H9 (cell line): ENCODE data around the gene ARNT2. TPM values are rescaled to one million over a fixed set of nuclear protein-coding genes. Genes with fewer than 3 reads are reported as not detected.

Source experiments
- DNase-seq: peaks from one replicate; pipeline ENCODE4 v3.0.0-alpha.2; 2017
- H2AFZ ChIP-seq: one replicate; pipeline ENCODE4 v1.6.1; 2013; ENCODE audit warnings: mild to moderate bottlenecking, low read length, control low read depth, moderate library complexity
- H2AK5ac ChIP-seq: 2 replicates; pipeline ENCODE4 v1.6.1; 2013; ENCODE audit warnings: low read length, control low read depth, mixed read lengths; ENCODE audit not compliant: insufficient read length
- H2BK120ac ChIP-seq: one replicate; pipeline ENCODE4 v1.6.1; 2013; ENCODE audit warnings: low read depth, mild to moderate bottlenecking, low read length, control low read depth, inconsistent platforms; ENCODE audit not compliant: poor library complexity, severe bottlenecking
- H2BK12ac ChIP-seq: 2 replicates; pipeline ENCODE4 v1.6.1; 2013; ENCODE audit warnings: low read length, control low read depth, mixed read lengths, low read depth; ENCODE audit not compliant: insufficient read length
- H2BK15ac ChIP-seq: 2 replicates; pipeline ENCODE4 v1.6.1; 2013; ENCODE audit warnings: low read depth, low read length, control low read depth
- H2BK20ac ChIP-seq: one replicate; pipeline ENCODE4 v1.6.1; 2013; ENCODE audit warnings: low read depth, mild to moderate bottlenecking, low read length, control low read depth, inconsistent platforms; ENCODE audit not compliant: poor library complexity, severe bottlenecking
- H2BK5ac ChIP-seq: 2 replicates; pipeline ENCODE4 v1.6.1; 2013; ENCODE audit warnings: low read length, control low read depth, mixed read lengths; ENCODE audit not compliant: insufficient read length
- H3K14ac ChIP-seq: 2 replicates; pipeline ENCODE4 v1.6.1; 2013; ENCODE audit warnings: low read length, control low read depth; ENCODE audit not compliant: insufficient read depth
- H3K18ac ChIP-seq: 2 replicates; pipeline ENCODE4 v1.6.1; 2013; ENCODE audit warnings: low read depth, mild to moderate bottlenecking, mixed read lengths, low read length, control low read depth; ENCODE audit not compliant: insufficient read length
- H3K23ac ChIP-seq: 2 replicates; pipeline ENCODE4 v1.6.1; 2013; ENCODE audit warnings: low read length, control low read depth, mixed read lengths, low read depth; ENCODE audit not compliant: insufficient read length
- H3K23me2 ChIP-seq: 2 replicates; pipeline ENCODE4 v1.6.1; 2013; ENCODE audit warnings: low read depth, mild to moderate bottlenecking, mixed read lengths, low read length, control low read depth; ENCODE audit not compliant: insufficient read length, poor library complexity, severe bottlenecking
- H3K27ac ChIP-seq: 2 replicates; pipeline ENCODE4 v1.5.1; 2013; ENCODE audit warnings: low read length, control low read depth, mixed read lengths, low read depth; ENCODE audit not compliant: insufficient read length
- H3K27me3 ChIP-seq: 2 replicates; pipeline ENCODE4 v1.6.1; 2013; ENCODE audit warnings: low read length, control low read depth, inconsistent platforms; ENCODE audit not compliant: insufficient read depth
- H3K4ac ChIP-seq: 2 replicates; pipeline ENCODE4 v1.6.1; 2013; ENCODE audit warnings: low read depth, mild to moderate bottlenecking, control low read depth, inconsistent platforms, low read length, moderate library complexity
- H3K4me1 ChIP-seq: 2 replicates; pipeline ENCODE4 v1.6.1; 2013; ENCODE audit warnings: low read length, control low read depth, inconsistent platforms; ENCODE audit not compliant: insufficient read depth
- H3K4me2 ChIP-seq: 2 replicates; pipeline ENCODE4 v1.6.1; 2013; ENCODE audit warnings: low read length, control low read depth, mixed read lengths; ENCODE audit not compliant: insufficient read length, insufficient read depth
- H3K56ac ChIP-seq: 2 replicates; pipeline ENCODE4 v1.6.1; 2013; ENCODE audit warnings: low read depth, mild to moderate bottlenecking, mixed read lengths, low read length, control low read depth; ENCODE audit not compliant: insufficient read length
- H3K79me1 ChIP-seq: 2 replicates; pipeline ENCODE4 v1.6.1; 2013; ENCODE audit warnings: low read depth, mild to moderate bottlenecking, moderate library complexity, low read length, control low read depth, inconsistent platforms; ENCODE audit not compliant: insufficient read depth, poor library complexity, severe bottlenecking
- H3K79me2 ChIP-seq: 2 replicates; pipeline ENCODE4 v1.6.1; 2013; ENCODE audit warnings: low read length, control low read depth, inconsistent platforms; ENCODE audit not compliant: insufficient read depth
- H3K9ac ChIP-seq: 2 replicates; pipeline ENCODE4 v1.6.1; 2013; ENCODE audit warnings: low read length, control low read depth, mixed read lengths; ENCODE audit not compliant: insufficient read length; ENCODE audit errors: extremely low read depth
- H3K9me3 ChIP-seq: one replicate; pipeline ENCODE4 v1.6.1; 2013; ENCODE audit warnings: low read depth, low read length, inconsistent platforms; ENCODE audit not compliant: control insufficient read depth
- H3T11ph ChIP-seq: one replicate; pipeline ENCODE4 v1.6.1; 2013; ENCODE audit warnings: mild to moderate bottlenecking, low read length, control low read depth, inconsistent platforms
- H4K20me1 ChIP-seq: one replicate; pipeline ENCODE4 v1.6.1; 2013; ENCODE audit not compliant: control insufficient read depth, insufficient read length, insufficient read depth
- H4K5ac ChIP-seq: 2 replicates; pipeline ENCODE4 v1.6.1; 2013; ENCODE audit warnings: low read depth, mild to moderate bottlenecking, mixed read lengths, low read length, control low read depth; ENCODE audit not compliant: insufficient read length
- H4K8ac ChIP-seq: replicated peaks from 2 replicates; pipeline ENCODE4 v1.6.1; 2013; ENCODE audit warnings: low read length, control low read depth, mixed read lengths, low read depth; ENCODE audit not compliant: insufficient read length
- H4K91ac ChIP-seq: 2 replicates; pipeline ENCODE4 v1.6.1; 2013; ENCODE audit warnings: low read depth, mild to moderate bottlenecking, moderate library complexity, mixed read lengths, low read length, control low read depth; ENCODE audit not compliant: insufficient read length
- H3K27ac Mint-ChIP-seq, 3 experiments: 2 replicates in 2 of 3; 3 replicates in 1 of 3; pipeline ENCODE4 v1.8.0; 2020 to 2021; ENCODE audit warnings: mixed read lengths in 3 of 3, mild to moderate bottlenecking in 1 of 3, moderate library complexity in 1 of 3
- H3K27me3 Mint-ChIP-seq: 2 replicates; pipeline ENCODE4 v1.8.0; 2021; ENCODE audit warnings: low read depth, mild to moderate bottlenecking, moderate library complexity, mixed read lengths
- H3K36me3 Mint-ChIP-seq, 3 experiments: 2 replicates in 2 of 3; 3 replicates in 1 of 3; pipeline ENCODE4 v1.8.0; 2020 to 2021; ENCODE audit warnings: low read depth in 3 of 3, mixed read lengths in 3 of 3; ENCODE audit not compliant: insufficient read depth in 1 of 3
- H3K4me1 Mint-ChIP-seq, 2 experiments: 2 replicates each; pipeline ENCODE4 v1.8.0; 2020; ENCODE audit warnings: mixed read lengths in 2 of 2
- H3K4me3 Mint-ChIP-seq, 2 experiments: 2 replicates in 1 of 2; 3 replicates in 1 of 2; pipeline ENCODE4 v1.8.0; 2020 to 2021; ENCODE audit warnings: mild to moderate bottlenecking in 2 of 2, mixed read lengths in 2 of 2, moderate library complexity in 1 of 2
- H3K9me3 Mint-ChIP-seq, 2 experiments: 2 replicates in 1 of 2; 3 replicates in 1 of 2; pipeline ENCODE4 v1.8.0; 2020; ENCODE audit warnings: mild to moderate bottlenecking in 2 of 2, mixed read lengths in 2 of 2, moderate library complexity in 1 of 2
- CTCF ChIP-seq: fragments of 200-600 bp; sonication (generic); conservative IDR thresholded peaks from 3 replicates; pipeline ENCODE4 v1.8.0; 2021; ENCODE audit warnings: antibody characterized with exemption, mild to moderate bottlenecking
- total RNA-seq: library from RNA; stranded (reverse); gene quantifications from 2 replicates; pipeline ENCODE4 v1.2.1, GENCODE V29; 2021

The ARNT2 gene
- total RNA-seq, 1 experiment from 2014 or later = 10.5 TPM

- H3K79me1 ChIP-seq = no peaks in the 10 kb centered on the region
- no peak for TF ChIP-seq CTCF
- no peak overlapping the region for H4K91ac ChIP-seq
- 0 out of 4 replicates have a peak, but pooled peaks cover 0 to 3% of the 10 kb centered on the region in 2 experiments for H3K4me1 Mint-ChIP-seq
- no peak overlapping the region for H4K8ac ChIP-seq
- no peak overlapping the region for H3K4me3 Mint-ChIP-seq
- no peak overlapping the region for H2BK120ac ChIP-seq
- H4K5ac ChIP-seq = no peak overlapping the region
- H3T11ph ChIP-seq = no peak overlapping the region
- H3K14ac ChIP-seq = no peak overlapping the region
- H3K27ac ChIP-seq = no peak overlapping the region
- no peak overlapping the region for H3K27ac Mint-ChIP-seq
- H2BK15ac ChIP-seq = no peak overlapping the region
- H3K27me3 ChIP-seq = no peaks in the 10 kb centered on the region
- H4K20me1 ChIP-seq = no peaks in the 10 kb centered on the region
- no peak overlapping the region for H3K56ac ChIP-seq
- no peak overlapping the region for H2BK12ac ChIP-seq
- no peaks in the 10 kb centered on the region; the same call in 1 of the 2 replicates for H3K27me3 Mint-ChIP-seq
- H3K4me2 ChIP-seq = no peak overlapping the region
- H3K9me3 Mint-ChIP-seq = no peaks in the 10 kb centered on the region
- no peaks in the 10 kb centered on the region for H3K23me2 ChIP-seq
- no peak overlapping the region for H3K9ac ChIP-seq
- H2BK5ac ChIP-seq = no peak overlapping the region
- no peak overlapping the region for H2AK5ac ChIP-seq
- no peaks in the 10 kb centered on the region for H3K36me3 Mint-ChIP-seq
- H2BK20ac ChIP-seq = no peak overlapping the region
- no peak overlapping the region for H2AFZ ChIP-seq
- H3K4me1 ChIP-seq = 0 out of 2 replicates have a peak, but pooled peaks cover 2% of the 10 kb centered on the region
- no peak for DNase-seq
- H3K4ac ChIP-seq = no peak overlapping the region
- H3K18ac ChIP-seq = no peak overlapping the region
- no peaks in the 10 kb centered on the region for H3K9me3 ChIP-seq
- H3K23ac ChIP-seq = no peak overlapping the region
- no peaks in the 10 kb centered on the region for H3K79me2 ChIP-seq
Measured at GRCh38 chr15:80545078-80545477, 140.9 kb downstream of the ARNT2 start.
